DMS79 (cell line): ENCODE data around the gene FAM168A.
"Not testable (repeated sequence)": the region's sequence is repeated elsewhere in the genome, so short reads cannot be mapped to it uniquely, and the experiment has no call there.

Experiments
- DNase-seq: peaks from one replicate; lab custom pipeline; 2025; lab: John Stamatoyannopoulos, UW

The FAM168A gene

GRCh38 chr11:73592640-73593039 lies 5.3 kb downstream of the FAM168A start:
- no peak for DNase-seq

- no peak for DNase-seq
These were observed 6.2 kb downstream of the FAM168A start for GRCh38 chr11:73591743-73592142.

GRCh38 chr11:73590991-73591390 lies 6.9 kb downstream of the FAM168A start:
- DNase-seq, result no peak

GRCh38 chr11:73586791-73587190 lies 11.1 kb downstream of the FAM168A start:
- no peak for DNase-seq

- DNase-seq, result no peak
These were observed 11.9 kb downstream of the FAM168A start for GRCh38 chr11:73585834-73586575.

- DNase-seq, result no peak
These were observed 13.1 kb downstream of the FAM168A start for GRCh38 chr11:73584831-73585230.

GRCh38 chr11:73582653-73583052 lies 15.3 kb downstream of the FAM168A start:
- DNase-seq, result no peak

GRCh38 chr11:73580749-73581148 lies 17.2 kb downstream of the FAM168A start:
- DNase-seq, result not testable (repeated sequence)

GRCh38 chr11:73579641-73580434 lies 18.1 kb downstream of the FAM168A start:
- DNase-seq, result no peak

GRCh38 chr11:73578592-73579185 lies 19.2 kb downstream of the FAM168A start:
- no peak for DNase-seq

- no peak for DNase-seq
These were observed 20.4 kb downstream of the FAM168A start for GRCh38 chr11:73577496-73577917.

GRCh38 chr11:73576185-73576614 lies 21.7 kb downstream of the FAM168A start:
- no peak for DNase-seq

GRCh38 chr11:73571982-73572381 lies 25.9 kb downstream of the FAM168A start:
- DNase-seq, result not testable (repeated sequence)

- peak; percentile 90 for DNase-seq
These were observed 27.3 kb downstream of the FAM168A start for GRCh38 chr11:73570415-73571114.

- DNase-seq, result no peak
These were observed 30.7 kb downstream of the FAM168A start for GRCh38 chr11:73566977-73567755.

- no peak for DNase-seq
These were observed 31.5 kb downstream of the FAM168A start for GRCh38 chr11:73566422-73566821.

- DNase-seq, result peak; percentile 58
These were observed 32.1 kb downstream of the FAM168A start for GRCh38 chr11:73565804-73566203.

- DNase-seq, result no peak
These were observed 33.0 kb downstream of the FAM168A start for GRCh38 chr11:73564903-73565302.

- DNase-seq, result no peak
These were observed 34.2 kb downstream of the FAM168A start for GRCh38 chr11:73563539-73564200.

GRCh38 chr11:73559743-73560142 lies 38.2 kb downstream of the FAM168A start:
- no peak for DNase-seq

GRCh38 chr11:73556966-73557365 lies 40.9 kb downstream of the FAM168A start:
- DNase-seq, result no peak
